ENCODE results near the gene COIL. TPM values are rescaled to one million over a fixed set of nuclear protein-coding genes. Genes with fewer than 3 reads are reported as not detected.
A peak's percentile ranks its signal among the peaks of the same experiment; 100 is the strongest.

Gene COIL
- total and polyA plus RNA-seq, 9 of the 15 experiments (the other 6 are each of a cell fraction or from before 2014, with no cell fraction given) = 23.9 to 41.3 (median 28.7) TPM

GRCh38 chr17:56918916-56919315 is 41.9 kb downstream of the COIL start (continued):
- TF ChIP-seq PBX2 (CRISPR knock-in tag; IDR thresholded peaks at IDR 0.05; ENCODE audit: low read depth) (no peak), PBX2 (tag; conservative IDR thresholded peaks at IDR 0.05; ENCODE audit: low read depth) (peak; percentile 71), TRIM24 (IDR thresholded peaks at IDR 0.05) (peak; percentile 92 to 97), ZNF316 (IDR thresholded peaks at IDR 0.05) (peak; percentile 77), C11orf30 (IDR thresholded peaks at IDR 0.05; ENCODE audit: low read depth) (peak; percentile 67), CGGBP1 (CRISPR knock-in tag; IDR thresholded peaks at IDR 0.05) (no peak), FOSL1 (tag; conservative IDR thresholded peaks at IDR 0.05) (peak; percentile 53), KDM1A (IDR thresholded peaks at IDR 0.05) (peak in 1 of 2 experiments; percentile 45; a peak in 2 of 4 replicates), EHMT2 (IDR thresholded peaks at IDR 0.05) (peak; percentile 40; the same call in 1 of the 2 replicates)
- TF ChIP-seq, protein P1, sequence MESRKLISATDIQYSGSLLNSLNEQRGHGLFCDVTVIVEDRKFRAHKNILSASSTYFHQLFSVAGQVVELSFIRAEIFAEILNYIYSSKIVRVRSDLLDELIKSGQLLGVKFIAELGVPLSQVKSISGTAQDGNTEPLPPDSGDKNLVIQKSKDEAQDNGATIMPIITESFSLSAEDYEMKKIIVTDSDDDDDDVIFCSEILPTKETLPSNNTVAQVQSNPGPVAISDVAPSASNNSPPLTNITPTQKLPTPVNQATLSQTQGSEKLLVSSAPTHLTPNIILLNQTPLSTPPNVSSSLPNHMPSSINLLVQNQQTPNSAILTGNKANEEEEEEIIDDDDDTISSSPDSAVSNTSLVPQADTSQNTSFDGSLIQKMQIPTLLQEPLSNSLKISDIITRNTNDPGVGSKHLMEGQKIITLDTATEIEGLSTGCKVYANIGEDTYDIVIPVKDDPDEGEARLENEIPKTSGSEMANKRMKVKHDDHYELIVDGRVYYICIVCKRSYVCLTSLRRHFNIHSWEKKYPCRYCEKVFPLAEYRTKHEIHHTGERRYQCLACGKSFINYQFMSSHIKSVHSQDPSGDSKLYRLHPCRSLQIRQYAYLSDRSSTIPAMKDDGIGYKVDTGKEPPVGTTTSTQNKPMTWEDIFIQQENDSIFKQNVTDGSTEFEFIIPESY (CRISPR knock-in tag; IDR thresholded peaks at IDR 0.05) = no peak
